Stomach smooth muscle (tissue), 2 donors: Measurements from ENCODE around the gene KL.

ENCODE experiments used
- H3K27ac ChIP-seq: one replicate; pipeline ENCODE4 v1.7.0; 2013; ENCODE audit warnings: mild to moderate bottlenecking, low read length, inconsistent platforms
- H3K27me3 ChIP-seq, 2 donors: one replicate each; pipeline ENCODE4 v1.7.0; 2013; ENCODE audit warnings: low read length in 2 of 2; ENCODE audit not compliant: insufficient read depth in 2 of 2, control insufficient read depth in 1 of 2
- H3K36me3 ChIP-seq, 2 donors: one replicate each; pipeline ENCODE4 v1.7.0; 2013; ENCODE audit warnings: low read length in 2 of 2; ENCODE audit not compliant: control insufficient read depth in 2 of 2, insufficient read depth in 2 of 2
- H3K4me1 ChIP-seq: one replicate; pipeline ENCODE4 v1.7.0; 2013; ENCODE audit warnings: low read length; ENCODE audit not compliant: control insufficient read depth, insufficient read depth
- H3K4me3 ChIP-seq, 2 donors: one replicate each; pipeline ENCODE4 v1.7.0; 2013; ENCODE audit warnings: low read length in 2 of 2
- H3K9ac ChIP-seq, 2 donors: one replicate each; pipeline ENCODE4 v1.7.0; 2013; ENCODE audit warnings: low read length in 2 of 2, mild to moderate bottlenecking in 1 of 2
- H3K9me3 ChIP-seq, 2 donors: one replicate each; pipeline ENCODE4 v1.7.0; 2013; ENCODE audit warnings: low read length in 2 of 2; ENCODE audit not compliant: control insufficient read depth in 2 of 2
- donor health status: healthy.
- donor health status: Pancreatic carcinoma.

The KL gene

GRCh38 chr13:33017323-33017929, 1.2 kb downstream of the KL start:
- Histone ChIP-seq H3K9ac (peak overlapping the region; percentile 8 to 58), H3K4me3 (peak overlapping the region; percentile 69 to 79), H3K36me3 (no peaks in the 10 kb centered on the region), H3K4me1 (peaks cover 13% of the 10 kb centered on the region), H3K27ac (peak overlapping the region; percentile 74), H3K9me3 (no peaks in the 10 kb centered on the region), H3K27me3 (no peaks in the 10 kb centered on the region)

GRCh38 chr13:33018886-33019285, 2.7 kb downstream of the KL start:
- H3K27ac ChIP-seq, result no peak overlapping the region
- H3K4me3 ChIP-seq, result no peak overlapping the region
- H3K27me3 ChIP-seq, result no peaks in the 10 kb centered on the region
- no peaks in the 10 kb centered on the region for H3K36me3 ChIP-seq
- peaks cover 13% of the 10 kb centered on the region for H3K4me1 ChIP-seq
- no peak overlapping the region for H3K9ac ChIP-seq
- H3K9me3 ChIP-seq, result no peaks in the 10 kb centered on the region

DNA sequence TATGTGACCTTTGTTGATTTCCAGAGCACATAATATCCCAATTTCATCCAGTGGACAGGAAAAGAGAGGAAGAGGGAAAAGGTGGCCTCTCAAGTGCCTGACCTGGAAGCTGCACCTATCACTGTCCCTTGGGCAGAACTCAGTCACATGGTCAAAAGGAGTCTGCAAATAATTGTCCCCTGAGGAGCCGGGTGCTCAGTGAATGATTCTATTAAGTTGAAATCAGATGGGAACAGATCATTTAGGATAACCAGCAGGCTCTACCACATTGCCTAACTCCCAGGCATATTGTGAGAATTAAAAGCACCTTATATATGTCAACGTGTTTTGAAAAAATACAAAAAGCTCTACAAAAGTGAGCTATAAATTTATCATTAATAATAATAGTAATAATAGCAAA, 6.8 kb downstream of the KL start:
- Histone ChIP-seq H3K9ac (no peak overlapping the region), H3K27ac (no peak overlapping the region), H3K36me3 (no peaks in the 10 kb centered on the region), H3K4me3 (no peak overlapping the region), H3K27me3 (no peaks in the 10 kb centered on the region), H3K9me3 (no peaks in the 10 kb centered on the region), H3K4me1 (no peaks in the 10 kb centered on the region)

GRCh38 chr13:33025220-33025744, 9.1 kb downstream of the KL start:
- Histone ChIP-seq H3K9me3 (no peaks in the 10 kb centered on the region), H3K27ac (no peak overlapping the region), H3K36me3 (no peaks in the 10 kb centered on the region), H3K9ac (no peak overlapping the region), H3K4me3 (no peak overlapping the region), H3K27me3 (no peaks in the 10 kb centered on the region), H3K4me1 (no peaks in the 10 kb centered on the region)

DNA sequence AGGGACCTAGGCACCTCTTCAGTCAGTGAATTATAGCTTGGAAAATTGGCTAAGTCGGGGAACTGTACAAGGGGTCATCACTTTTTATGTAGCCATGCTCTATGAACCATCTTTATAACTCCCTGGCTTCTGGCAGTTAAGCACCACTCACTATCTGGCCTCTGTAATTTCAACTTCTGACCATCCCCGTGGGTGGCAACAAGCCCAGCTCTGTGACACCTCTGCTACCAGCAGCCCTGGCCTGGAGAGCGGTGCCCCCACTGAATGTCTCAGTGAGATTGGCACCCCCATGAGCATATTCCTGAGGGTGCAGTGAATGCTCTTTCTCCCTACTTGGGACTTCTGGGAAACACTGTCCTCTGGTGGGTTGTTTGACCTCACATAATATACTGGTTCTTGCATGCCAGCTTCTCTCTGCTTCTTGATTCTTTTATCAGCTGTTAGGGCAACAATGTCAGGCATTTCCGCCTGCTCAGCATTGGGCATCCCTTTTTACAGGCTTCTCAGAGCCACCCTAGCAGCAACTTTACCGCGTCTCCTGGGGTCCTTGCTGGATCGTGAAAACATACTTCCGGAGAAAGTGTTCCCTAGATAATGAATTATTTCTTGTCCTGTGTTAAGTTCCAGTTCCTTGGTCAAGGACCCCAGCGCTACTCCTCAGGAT, 10.4 kb downstream of the KL start:
- no peak overlapping the region for H3K27ac ChIP-seq
- H3K27me3 ChIP-seq, result no peaks in the 10 kb centered on the region
- no peak overlapping the region for H3K4me3 ChIP-seq
- H3K4me1 ChIP-seq, result no peaks in the 10 kb centered on the region
- H3K9ac ChIP-seq, result no peak overlapping the region
- no peaks in the 10 kb centered on the region for H3K36me3 ChIP-seq
- no peaks in the 10 kb centered on the region for H3K9me3 ChIP-seq

DNA sequence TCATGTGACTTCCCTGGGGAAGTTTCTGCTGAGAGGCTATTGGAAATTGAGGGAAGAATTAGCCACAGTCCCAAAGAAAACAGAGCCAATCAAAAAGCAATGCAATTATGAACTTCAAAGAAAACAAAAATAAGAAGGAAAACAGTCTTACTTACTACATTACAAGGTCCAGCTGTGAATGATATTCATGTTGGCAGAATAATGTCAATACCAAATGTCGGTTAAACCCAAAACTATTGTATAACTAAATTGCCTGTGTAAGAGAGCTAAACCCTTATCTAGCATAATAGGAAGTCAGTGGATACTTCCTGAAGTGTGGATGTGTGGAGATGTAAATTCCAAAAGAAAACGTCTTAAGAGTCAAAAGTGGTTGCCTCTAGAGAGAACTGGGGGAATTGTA, 12.4 kb downstream of the KL start:
- Histone ChIP-seq H3K4me3 (no peak overlapping the region), H3K27me3 (no peaks in the 10 kb centered on the region), H3K9me3 (no peaks in the 10 kb centered on the region), H3K9ac (no peak overlapping the region), H3K27ac (no peak overlapping the region), H3K36me3 (no peaks in the 10 kb centered on the region), H3K4me1 (no peaks in the 10 kb centered on the region)

DNA sequence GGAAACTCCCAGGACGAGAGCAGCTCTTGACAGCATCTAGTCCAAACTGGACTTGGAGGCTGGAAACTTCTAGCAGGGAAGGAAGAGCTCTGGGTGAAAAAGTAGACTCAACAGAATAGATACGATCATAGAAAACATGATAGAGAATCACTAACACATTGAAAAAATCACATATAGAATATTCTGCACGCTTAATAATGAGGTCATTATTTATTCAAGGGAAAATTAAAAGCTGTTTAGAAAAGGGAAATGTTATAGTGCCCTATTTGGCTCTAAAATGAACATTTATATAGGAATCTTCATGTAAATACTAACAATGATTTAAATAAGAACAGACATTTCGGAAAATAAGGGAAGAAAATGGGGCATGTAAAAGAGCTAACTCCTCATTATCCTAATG, 15.1 kb downstream of the KL start:
- H3K4me3 ChIP-seq, result no peak overlapping the region
- H3K36me3 ChIP-seq, result no peaks in the 10 kb centered on the region
- H3K27ac ChIP-seq, result no peak overlapping the region
- H3K27me3 ChIP-seq, result no peaks in the 10 kb centered on the region
- no peaks in the 10 kb centered on the region for H3K4me1 ChIP-seq
- H3K9me3 ChIP-seq, result no peaks in the 10 kb centered on the region
- no peak overlapping the region for H3K9ac ChIP-seq

DNA sequence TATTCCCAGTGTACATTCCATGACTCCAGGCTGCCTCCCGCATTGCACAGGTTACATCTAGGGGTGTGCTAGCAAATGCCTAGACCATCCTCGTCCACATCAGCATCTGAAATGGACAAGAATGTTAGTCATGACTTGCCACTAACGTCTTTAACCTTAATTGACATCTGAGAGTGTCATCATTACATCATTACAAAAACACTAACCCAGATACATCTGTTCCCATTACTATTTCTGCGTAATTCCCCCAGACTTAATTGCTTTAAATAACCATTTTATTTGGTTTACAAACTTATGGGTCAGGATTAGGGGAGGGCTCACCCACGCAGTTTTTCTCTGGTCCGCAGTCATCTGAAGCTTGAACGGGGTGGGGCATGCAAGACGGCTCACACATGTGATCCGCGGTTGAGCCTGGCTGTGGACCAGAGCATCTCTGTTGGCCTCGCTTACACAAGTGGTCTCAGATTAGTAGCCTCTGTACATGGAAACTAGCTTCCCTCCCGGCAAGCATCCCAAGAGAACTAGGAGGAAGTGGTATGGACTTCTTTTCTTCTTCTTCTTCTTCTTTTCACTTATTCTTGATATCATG, 15.9 kb downstream of the KL start:
- Histone ChIP-seq H3K9me3 (no peaks in the 10 kb centered on the region), H3K4me3 (no peak overlapping the region), H3K27me3 (no peaks in the 10 kb centered on the region), H3K4me1 (no peaks in the 10 kb centered on the region), H3K36me3 (no peaks in the 10 kb centered on the region), H3K27ac (no peak overlapping the region), H3K9ac (no peak overlapping the region)

DNA sequence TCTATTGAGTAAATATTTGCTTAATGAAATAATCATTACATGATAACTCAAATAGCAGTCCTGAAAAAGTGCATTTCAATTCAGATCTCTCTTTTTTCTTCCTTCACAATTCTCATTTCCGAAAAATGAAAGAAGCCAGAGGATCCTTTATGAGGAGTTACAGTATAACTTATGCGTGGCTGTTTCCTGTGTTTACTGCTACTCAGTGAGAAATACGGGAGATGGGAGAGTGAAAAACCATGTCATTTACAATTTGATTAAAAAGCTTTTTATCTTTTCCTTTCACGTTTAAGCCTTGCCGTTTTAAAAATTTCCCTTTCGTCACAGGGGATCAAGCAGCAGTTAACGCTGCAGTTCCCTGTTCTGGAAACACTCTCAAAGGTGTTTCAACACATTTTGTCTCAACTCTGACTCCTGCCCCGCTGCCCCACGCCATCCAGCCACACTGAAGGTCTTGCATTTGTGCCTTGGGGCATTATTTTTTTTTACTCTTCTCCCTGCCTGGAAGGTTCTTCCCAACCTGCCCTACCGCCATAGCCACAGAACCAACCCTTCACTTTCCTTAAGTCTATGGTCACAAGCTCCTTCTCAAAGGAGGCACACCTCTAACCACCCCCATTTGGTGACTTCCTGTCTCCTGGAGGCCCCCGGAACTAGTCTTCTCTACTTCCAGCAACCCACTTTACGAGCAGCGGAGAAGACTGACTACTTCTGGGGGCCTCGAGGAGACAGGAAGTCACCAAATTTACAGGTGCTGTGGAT, 17.0 kb downstream of the KL start:
- no peaks in the 10 kb centered on the region for H3K9me3 ChIP-seq
- H3K4me3 ChIP-seq, result no peak overlapping the region
- no peaks in the 10 kb centered on the region for H3K27me3 ChIP-seq
- no peaks in the 10 kb centered on the region for H3K36me3 ChIP-seq
- H3K9ac ChIP-seq, result no peak overlapping the region
- H3K27ac ChIP-seq, result no peak overlapping the region
- no peaks in the 10 kb centered on the region for H3K4me1 ChIP-seq

DNA sequence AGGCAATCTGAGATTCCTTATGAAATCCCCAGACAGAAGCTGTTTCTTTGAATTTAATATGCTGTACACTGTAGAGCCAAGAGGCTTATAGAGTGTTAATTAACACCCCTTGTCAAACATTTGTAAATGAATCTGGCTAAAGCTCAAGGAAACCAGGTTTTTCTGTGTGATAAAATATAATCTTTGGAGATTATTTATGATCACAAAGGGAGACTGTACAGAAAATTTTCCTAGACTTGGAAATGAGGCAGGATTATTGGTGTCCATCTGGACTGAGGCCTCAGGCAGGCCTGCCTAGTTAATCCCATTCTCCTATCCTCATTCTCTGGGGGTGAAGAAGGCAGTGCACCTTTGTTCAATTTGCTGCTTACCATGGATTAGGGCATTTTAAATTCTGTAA, 17.8 kb downstream of the KL start:
- Histone ChIP-seq H3K4me3 (no peak overlapping the region), H3K36me3 (no peaks in the 10 kb centered on the region), H3K27me3 (no peaks in the 10 kb centered on the region), H3K9me3 (no peaks in the 10 kb centered on the region), H3K4me1 (no peaks in the 10 kb centered on the region), H3K27ac (no peak overlapping the region), H3K9ac (no peak overlapping the region)
